Gastroesophageal sphincter (tissue), 3 donors: ENCODE measurements around the gene SERTAD1.

Source experiments
- EP300 ChIP-seq: sonication (generic); formaldehyde crosslinking; IDR thresholded peaks from one replicate; pipeline ENCODE4 v1.6.1; 2017; ENCODE audit warnings: antibody characterized with exemption, mild to moderate bottlenecking
- POLR2A ChIP-seq, 2 donors: fragments of 450-650 bp; IDR thresholded peaks; one replicate each; pipeline ENCODE4 v1.6.1; 2017; ENCODE audit warnings: antibody characterized with exemption in 2 of 2, mild to moderate bottlenecking in 2 of 2, moderate library complexity in 1 of 2
- TF ChIP-seq, protein P1 (sequence below), 4 experiments: fragments of 200-600 bp in 2 of 4; fragments of 450-650 bp in 2 of 4; sonication (generic) in 1 of 4; IDR thresholded peaks; one replicate each; pipeline ENCODE4 v1.5.1; 2017 to 2019; ENCODE audit warnings: antibody characterized with exemption in 4 of 4, mild to moderate bottlenecking in 2 of 4, moderate library complexity in 2 of 4

DNA sequence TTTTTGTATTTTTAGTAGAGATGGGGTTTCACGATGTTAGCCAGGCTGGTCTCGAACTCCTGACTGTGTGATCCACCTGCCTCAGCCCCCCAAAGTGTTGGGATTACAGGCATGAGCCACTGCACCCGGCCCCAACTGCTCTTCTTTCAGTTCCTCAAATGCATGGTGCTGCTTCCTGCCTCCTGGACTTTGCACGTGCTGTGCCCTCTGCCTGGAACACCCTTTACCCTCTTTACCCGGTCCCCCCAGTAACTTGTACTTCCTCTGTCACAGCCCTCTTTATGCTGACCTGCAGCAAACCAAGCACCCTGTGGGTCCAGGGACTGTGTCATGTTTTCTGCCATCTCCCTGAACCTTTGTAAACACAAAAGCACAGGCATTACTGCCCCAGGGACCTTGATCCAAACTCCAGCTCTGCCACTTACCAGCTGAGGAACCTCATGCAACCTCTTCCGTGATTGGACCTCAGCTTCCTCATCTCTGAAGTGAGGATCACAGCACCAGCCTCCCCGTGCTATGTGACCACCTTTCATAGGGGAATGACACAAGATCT is 36.0 kb upstream of the SERTAD1 start:
- TF ChIP-seq POLR2A (IDR thresholded peaks at IDR 0.05) (no peak), EP300 (no peak)
- TF ChIP-seq, protein P1, sequence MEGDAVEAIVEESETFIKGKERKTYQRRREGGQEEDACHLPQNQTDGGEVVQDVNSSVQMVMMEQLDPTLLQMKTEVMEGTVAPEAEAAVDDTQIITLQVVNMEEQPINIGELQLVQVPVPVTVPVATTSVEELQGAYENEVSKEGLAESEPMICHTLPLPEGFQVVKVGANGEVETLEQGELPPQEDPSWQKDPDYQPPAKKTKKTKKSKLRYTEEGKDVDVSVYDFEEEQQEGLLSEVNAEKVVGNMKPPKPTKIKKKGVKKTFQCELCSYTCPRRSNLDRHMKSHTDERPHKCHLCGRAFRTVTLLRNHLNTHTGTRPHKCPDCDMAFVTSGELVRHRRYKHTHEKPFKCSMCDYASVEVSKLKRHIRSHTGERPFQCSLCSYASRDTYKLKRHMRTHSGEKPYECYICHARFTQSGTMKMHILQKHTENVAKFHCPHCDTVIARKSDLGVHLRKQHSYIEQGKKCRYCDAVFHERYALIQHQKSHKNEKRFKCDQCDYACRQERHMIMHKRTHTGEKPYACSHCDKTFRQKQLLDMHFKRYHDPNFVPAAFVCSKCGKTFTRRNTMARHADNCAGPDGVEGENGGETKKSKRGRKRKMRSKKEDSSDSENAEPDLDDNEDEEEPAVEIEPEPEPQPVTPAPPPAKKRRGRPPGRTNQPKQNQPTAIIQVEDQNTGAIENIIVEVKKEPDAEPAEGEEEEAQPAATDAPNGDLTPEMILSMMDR (IDR thresholded peaks at IDR 0.05) = no peak
